GM18951 (cell line): Measurements from ENCODE around the gene CPT1A.

Source experiments
- POLR2A ChIP-seq: IDR thresholded peaks from 4 replicates; pipeline ENCODE4 v1.6.1; 2011; ENCODE audit warnings: mild to moderate bottlenecking; ENCODE audit not compliant: insufficient read length, insufficient read depth; ENCODE audit errors: extremely low read depth
- in situ Hi-C: fragments of 300-500 bp; cut with MboI; formaldehyde crosslinking; loops from one replicate; pipeline ENCODE4 v1.12.0; 2022; ENCODE audit warnings: low sequenced_read_pairs, mixed read lengths, inconsistent platforms; ENCODE audit not compliant: unreplicated experiment

The CPT1A gene

GRCh38 chr11:68816251-68816776 lies 25.4 kb downstream of the CPT1A start:
- in situ Hi-C loops: no loop called here
- TF ChIP-seq POLR2A: no peak

DNA sequence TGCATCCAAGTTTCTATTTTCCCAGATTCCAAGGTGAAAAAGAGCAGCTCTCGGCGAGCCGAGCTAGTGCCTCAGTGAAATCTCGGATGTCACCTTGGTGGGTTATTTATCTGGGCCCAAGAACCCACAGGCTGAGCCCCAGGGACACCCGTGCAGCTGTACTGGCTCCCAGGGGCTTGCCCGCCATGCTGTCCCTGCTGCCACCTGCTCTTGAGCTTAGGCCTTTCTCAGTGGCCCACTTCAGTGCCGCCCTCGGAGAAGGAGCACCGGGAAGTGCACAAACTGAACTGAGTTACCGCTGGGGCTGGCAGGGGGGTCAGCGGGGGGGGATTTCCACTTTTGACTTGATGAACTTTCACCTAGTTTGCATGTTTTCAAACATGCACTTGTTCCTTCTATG lies 27.9 kb downstream of the CPT1A start:
- no peak for TF ChIP-seq POLR2A
- in situ Hi-C loops: no loop called here

DNA sequence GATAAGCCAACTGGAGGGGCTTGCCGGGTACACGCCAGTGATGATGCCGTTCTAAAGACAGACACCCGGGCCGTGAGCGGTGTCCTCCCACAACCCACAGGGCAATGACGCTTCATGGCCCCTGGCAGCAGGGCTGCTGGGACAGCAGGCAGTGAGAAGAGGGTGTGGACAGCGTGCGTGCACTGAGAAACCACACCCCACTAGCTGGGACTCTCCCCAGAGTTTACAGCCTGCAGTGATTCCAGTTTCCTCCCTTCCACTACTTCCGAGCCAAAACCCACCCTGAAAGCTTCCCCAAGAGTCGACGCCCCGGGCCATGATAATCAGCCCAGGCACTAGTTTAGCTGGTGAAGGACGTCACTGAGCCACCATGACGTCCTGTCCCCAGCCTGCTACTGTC lies 29.2 kb downstream of the CPT1A start:
- in situ Hi-C loops: no loop called here
- TF ChIP-seq POLR2A: no peak

DNA sequence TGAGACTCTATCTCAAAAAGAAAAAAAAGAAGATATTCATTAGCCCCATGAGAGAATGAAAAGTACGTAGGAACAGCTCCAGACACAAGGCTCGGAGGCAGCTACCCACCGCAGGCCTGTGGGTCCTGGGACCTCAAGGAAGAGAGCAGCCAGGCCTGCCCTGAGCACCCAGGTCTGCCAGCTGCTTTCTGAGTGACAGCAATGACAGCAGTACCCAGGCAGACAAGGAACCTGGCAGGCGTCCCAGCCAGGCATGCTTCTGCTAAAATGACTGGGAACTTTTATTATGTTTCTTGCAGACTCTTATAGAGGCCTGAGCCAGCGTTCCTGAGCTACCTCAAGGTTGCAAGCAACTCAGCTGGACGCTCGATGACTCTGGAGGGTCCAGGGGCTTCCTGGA lies 31.6 kb downstream of the CPT1A start:
- in situ Hi-C loops: no loop called here
- TF ChIP-seq POLR2A: no peak

- TF ChIP-seq POLR2A: no peak
- in situ Hi-C loops: no loop called here
These were observed 32.2 kb downstream of the CPT1A start for GRCh38 chr11:68809506-68809905.

- TF ChIP-seq POLR2A: no peak
These were observed 32.9 kb downstream of the CPT1A start for GRCh38 chr11:68808787-68809186.

DNA sequence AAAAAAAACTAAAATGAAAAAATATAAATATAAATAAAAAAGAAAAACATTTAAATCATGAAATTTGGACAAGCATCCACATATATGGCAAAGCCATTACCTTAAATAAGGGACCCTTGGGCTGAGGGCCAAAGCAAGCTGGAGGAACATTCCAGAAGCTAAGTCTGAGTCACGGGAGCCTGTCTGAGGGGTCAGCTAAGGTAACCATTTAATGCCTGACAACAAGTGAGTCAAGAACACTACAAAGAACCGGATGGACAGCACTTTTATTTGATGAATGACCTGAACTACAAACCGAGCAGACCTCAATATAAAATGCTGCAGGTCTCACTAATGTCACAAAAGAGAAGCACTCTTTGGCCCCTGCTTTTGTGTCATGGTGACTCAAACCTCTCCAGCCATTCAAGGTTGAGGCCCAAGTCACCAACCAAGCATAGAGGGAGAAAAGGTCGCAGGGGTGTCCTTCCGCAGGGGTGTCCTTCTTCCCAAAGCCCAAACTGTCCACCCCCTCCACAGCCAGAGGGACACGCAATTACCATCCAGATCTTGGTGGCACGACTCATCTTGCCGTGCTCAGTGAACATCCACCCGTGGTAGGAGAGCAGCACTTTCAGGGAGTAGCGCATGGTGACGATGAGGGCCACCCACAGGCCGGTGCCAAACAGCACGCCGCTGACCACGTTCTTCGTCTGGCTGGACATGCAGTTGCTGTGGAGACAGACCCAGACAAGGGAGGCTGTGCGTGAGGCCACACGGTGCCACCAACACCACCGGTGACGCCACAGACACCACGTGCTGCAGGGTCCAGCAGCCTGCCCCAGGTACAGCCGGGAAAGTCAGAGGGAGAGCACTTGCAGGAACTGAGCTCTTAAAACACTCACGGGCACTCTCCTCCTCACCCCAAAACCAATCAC lies 34.5 kb downstream of the CPT1A start:
- TF ChIP-seq POLR2A: no peak
- in situ Hi-C loops: no loop called here

More at GRCh38 chr11:68808787-68809186, 32.9 kb downstream of the CPT1A start:
- in situ Hi-C loops: no loop called here

- in situ Hi-C loops: no loop called here
- no peak for TF ChIP-seq POLR2A
These were observed 36.9 kb downstream of the CPT1A start for GRCh38 chr11:68804786-68805185.

DNA sequence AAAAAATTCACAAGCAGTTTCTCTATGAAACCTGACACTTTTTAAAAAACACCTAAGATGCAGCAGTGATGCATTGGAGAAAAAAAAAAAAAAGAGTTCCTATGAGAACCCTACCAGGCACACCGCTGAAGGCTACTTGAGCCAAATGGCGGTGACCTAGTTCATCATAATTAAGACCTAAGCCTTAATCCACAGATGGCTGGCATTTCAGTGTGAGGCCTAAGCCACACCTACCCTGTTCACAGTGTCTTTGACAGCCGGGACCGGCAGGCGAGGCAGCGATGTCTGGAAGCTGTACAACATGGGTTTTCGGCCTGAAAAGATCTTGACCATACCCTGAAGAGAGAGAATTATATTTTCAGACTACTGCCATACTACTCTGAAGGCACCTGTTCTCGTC lies 38.0 kb downstream of the CPT1A start:
- in situ Hi-C loops: no loop called here
- TF ChIP-seq POLR2A: no peak

GRCh38 chr11:68798221-68798813 lies 43.4 kb downstream of the CPT1A start:
- in situ Hi-C loops: no loop called here
- TF ChIP-seq POLR2A: no peak

DNA sequence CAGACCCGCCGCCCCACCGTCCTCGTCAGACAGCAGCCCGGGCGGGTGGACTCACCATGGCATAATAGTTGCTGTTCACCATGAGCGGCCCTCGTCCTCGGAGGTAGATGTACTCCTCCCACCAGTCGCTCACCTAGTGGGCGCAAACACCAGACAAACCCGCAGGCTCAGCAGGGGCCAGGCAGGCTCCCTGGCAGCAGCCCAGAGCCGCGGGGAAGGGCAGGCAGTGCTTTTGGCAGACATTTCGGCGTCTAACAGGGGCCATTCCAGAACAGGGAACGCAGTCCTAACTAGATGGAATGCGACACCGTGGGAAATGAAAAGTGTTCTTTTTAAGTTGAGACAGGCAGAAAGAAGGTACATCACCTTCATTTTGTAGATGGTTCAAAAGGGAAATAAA lies 44.9 kb downstream of the CPT1A start:
- in situ Hi-C loops: no loop called here
- TF ChIP-seq POLR2A: no peak

DNA sequence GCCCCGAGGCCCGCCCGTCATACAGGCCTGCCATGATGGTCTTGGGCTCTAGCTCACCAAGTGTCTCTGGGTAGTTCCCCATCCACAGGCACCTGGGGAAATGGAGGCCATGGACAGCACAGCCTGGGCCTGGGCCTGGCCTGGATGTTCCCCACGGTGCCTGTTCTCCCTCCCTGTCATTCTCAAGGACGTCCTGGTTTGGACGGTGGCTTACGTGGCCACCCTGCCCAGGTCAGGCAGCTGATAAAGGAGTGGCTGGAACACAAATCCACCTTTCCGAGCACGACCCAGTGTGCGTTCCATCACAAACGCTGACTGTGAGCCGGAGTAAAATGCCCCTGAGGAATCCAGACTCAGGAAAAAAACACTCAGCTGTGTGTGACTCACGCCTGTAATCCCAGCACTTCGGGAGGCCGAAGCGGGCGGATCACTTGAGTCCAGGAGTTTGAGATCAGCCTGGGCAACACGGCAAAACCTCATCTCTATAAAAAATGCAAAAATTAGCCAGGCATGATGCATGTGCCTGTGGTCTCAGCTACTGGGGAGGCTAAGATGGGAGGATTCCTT lies 49.2 kb downstream of the CPT1A start:
- TF ChIP-seq POLR2A: no peak
- in situ Hi-C loops: no loop called here

- in situ Hi-C loops: no loop called here
- TF ChIP-seq POLR2A: no peak
These were observed 57.1 kb downstream of the CPT1A start for GRCh38 chr11:68784653-68785052.
